ENCODE data around the gene HSD17B10.
A peak's percentile ranks its signal among the peaks of the same experiment; 100 is the strongest.
"Not testable (repeated sequence)": the region's sequence is repeated elsewhere in the genome, so short reads cannot be mapped to it uniquely, and the experiment has no call there.

HSD17B10 gene

GRCh38 chrX:53433651-53434639 lies at the start of gene HSD17B10:
HSD17B10 (minus strand) TSS chrX:53434370; CDS start chrX:53434345, 25 bp downstream.
- FAIRE-seq (peak; percentile 26), DNase-seq (ENCODE audit: insufficient read length, low spot score) (peak; percentile 62)

- DNase-seq (ENCODE audit: insufficient read length, low spot score) (no peak), FAIRE-seq (no peak)
Observed at GRCh38 chrX:53483416-53483815, 49.2 kb upstream of the HSD17B10 start.

- peak; percentile 43 for DNase-seq (ENCODE audit: insufficient read length, low spot score)
- no peak for FAIRE-seq
Observed at GRCh38 chrX:53481816-53482465, 47.8 kb upstream of the HSD17B10 start.

DNA sequence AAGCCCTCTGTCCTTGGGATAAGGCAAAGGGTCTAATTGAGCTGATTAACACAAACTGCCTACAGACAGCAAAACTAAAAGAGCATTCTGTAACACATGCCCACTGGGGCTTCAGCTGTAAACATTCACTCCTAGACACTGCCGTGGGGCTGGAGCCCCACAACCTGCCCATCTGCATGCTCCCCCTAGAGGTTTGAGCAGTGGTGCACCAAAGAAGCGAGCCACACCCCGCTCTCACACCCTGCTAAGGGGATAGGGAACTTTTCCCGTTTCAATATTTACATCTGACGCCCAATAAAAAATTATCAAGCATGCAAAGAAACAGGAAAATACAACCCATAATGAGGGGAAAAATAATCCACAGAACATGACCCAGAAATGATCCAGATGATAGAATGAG lies 46.9 kb upstream of the HSD17B10 start:
- DNase-seq (ENCODE audit: insufficient read length, low spot score): no peak

DNA sequence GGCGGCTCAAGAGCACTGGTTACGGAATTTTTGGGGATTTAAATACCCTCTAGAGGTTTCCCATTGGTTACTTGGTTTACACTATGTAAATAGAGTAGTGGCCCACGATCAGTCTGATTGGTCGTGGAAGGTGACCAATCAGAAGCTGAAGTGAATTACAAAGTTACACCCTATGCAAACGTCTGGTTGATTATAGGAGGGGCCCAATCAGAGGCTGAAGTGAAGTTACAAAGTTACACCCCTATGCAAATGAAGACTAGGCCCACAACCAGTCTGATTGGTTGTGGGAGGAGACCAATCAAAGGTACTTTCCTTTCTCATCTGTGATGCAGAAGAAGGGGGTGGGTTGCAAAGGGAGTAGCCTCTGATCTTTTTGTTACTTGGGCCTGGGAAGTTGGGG lies 45.1 kb upstream of the HSD17B10 start:
- FAIRE-seq (no peak), DNase-seq (ENCODE audit: insufficient read length, low spot score) (no peak)

More for the DNA sequence above, 46.9 kb upstream of the HSD17B10 start:
- no peak for FAIRE-seq

DNA sequence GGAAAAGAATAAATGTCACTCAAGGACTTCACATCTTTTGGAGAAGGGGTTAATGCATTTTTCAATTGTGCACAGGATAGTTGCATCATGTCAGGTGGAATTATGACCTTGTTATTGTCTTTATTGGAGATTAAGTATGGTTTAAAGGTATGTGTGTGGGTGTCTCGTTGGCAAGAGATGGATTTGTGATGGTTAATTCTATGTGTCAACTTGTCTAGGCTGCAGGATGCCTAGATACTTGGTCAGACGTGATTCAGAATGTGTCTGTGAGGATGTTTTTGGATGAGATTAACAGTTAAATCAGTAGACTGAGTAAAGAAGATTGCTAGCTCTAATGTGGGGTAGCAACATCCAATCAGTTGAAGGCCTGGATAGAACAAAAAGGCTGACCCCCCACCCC lies 42.2 kb upstream of the HSD17B10 start:
- DNase-seq (ENCODE audit: insufficient read length, low spot score) (no peak), FAIRE-seq (no peak)

GRCh38 chrX:53474707-53475106 lies 40.5 kb upstream of the HSD17B10 start:
- DNase-seq (ENCODE audit: insufficient read length, low spot score) (no peak), FAIRE-seq (no peak)

GRCh38 chrX:53471346-53471745 lies 37.2 kb upstream of the HSD17B10 start:
- FAIRE-seq (no peak), DNase-seq (ENCODE audit: insufficient read length, low spot score) (no peak)

DNA sequence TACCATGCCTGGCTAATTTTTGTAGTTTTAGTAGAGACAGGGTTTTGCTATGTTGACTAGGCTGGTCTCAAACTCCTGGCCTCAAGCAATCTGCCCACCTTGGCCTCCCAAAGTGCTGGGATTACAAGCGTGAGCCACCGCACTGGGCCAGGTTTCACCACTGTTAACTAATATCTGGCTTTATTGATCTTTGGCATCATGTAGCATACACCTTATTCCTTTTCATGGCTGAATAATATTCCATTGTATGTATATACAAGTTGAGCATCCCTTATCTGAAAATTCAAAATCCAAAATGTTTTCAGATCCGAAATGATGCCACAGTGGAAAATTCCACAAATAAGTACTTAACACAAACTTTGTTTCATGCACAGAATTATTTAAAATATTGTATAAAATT lies 34.5 kb upstream of the HSD17B10 start:
- not testable (repeated sequence) for FAIRE-seq; DNase-seq (ENCODE audit: insufficient read length, low spot score)

DNA sequence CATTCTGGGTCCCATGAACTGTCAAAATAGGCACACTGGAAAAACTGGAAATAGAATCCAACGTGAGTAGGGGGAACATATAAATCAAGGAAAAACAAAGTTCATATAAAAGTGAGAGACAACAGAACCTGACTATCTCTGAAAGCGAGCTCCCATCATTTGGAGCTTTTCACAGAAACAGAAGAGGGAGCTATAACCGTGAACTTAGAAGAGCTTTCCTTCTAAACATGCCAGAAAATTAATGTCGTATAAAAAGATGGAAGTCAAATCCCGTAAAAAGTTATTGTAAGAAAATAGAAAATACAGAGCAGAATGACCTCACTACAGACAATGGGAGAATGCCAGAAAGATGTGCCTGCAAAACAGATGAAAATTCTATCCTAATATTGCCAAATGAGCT lies 23.9 kb upstream of the HSD17B10 start:
- FAIRE-seq (no peak), DNase-seq (ENCODE audit: insufficient read length, low spot score) (no peak)

DNA sequence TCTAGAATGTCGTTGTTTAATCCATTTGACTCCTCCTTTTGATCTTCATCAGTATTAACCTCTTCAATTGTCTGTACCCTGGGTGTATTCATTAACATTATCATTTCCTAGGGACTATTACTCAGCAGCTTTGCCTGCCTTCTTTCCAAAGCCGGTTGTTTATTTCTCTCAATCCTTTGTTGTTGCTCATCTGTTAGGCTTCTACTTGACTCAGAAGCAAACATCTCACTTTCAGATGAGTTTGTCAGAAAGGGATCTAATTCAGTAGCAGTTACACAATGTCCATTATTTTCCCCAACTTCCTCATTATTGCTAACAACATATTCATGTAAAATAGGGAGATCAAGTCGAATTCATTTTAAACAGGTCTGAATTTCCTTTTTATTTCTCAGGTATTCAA lies 22.1 kb upstream of the HSD17B10 start:
- DNase-seq (ENCODE audit: insufficient read length, low spot score) (no peak), FAIRE-seq (no peak)

GRCh38 chrX:53452812-53453211 lies 18.6 kb upstream of the HSD17B10 start:
- FAIRE-seq: no peak

GRCh38 chrX:53449632-53450031 lies 15.5 kb upstream of the HSD17B10 start:
- FAIRE-seq (no peak), DNase-seq (ENCODE audit: insufficient read length, low spot score) (no peak)

More at GRCh38 chrX:53452812-53453211, 18.6 kb upstream of the HSD17B10 start:
- DNase-seq (ENCODE audit: insufficient read length, low spot score): no peak

- DNase-seq (ENCODE audit: insufficient read length, low spot score) (no peak), FAIRE-seq (no peak)
Observed at GRCh38 chrX:53447441-53447840, 13.3 kb upstream of the HSD17B10 start.

GRCh38 chrX:53445977-53446376 lies 11.8 kb upstream of the HSD17B10 start:
- FAIRE-seq (no peak), DNase-seq (ENCODE audit: insufficient read length, low spot score) (no peak)

- DNase-seq (ENCODE audit: insufficient read length, low spot score) (no peak), FAIRE-seq (no peak)
Observed at GRCh38 chrX:53442322-53442631, 8.1 kb upstream of the HSD17B10 start.

GRCh38 chrX:53441531-53442321 lies 7.6 kb upstream of the HSD17B10 start:
- no peak for FAIRE-seq
- DNase-seq (ENCODE audit: insufficient read length, low spot score): peak; percentile 67

DNA sequence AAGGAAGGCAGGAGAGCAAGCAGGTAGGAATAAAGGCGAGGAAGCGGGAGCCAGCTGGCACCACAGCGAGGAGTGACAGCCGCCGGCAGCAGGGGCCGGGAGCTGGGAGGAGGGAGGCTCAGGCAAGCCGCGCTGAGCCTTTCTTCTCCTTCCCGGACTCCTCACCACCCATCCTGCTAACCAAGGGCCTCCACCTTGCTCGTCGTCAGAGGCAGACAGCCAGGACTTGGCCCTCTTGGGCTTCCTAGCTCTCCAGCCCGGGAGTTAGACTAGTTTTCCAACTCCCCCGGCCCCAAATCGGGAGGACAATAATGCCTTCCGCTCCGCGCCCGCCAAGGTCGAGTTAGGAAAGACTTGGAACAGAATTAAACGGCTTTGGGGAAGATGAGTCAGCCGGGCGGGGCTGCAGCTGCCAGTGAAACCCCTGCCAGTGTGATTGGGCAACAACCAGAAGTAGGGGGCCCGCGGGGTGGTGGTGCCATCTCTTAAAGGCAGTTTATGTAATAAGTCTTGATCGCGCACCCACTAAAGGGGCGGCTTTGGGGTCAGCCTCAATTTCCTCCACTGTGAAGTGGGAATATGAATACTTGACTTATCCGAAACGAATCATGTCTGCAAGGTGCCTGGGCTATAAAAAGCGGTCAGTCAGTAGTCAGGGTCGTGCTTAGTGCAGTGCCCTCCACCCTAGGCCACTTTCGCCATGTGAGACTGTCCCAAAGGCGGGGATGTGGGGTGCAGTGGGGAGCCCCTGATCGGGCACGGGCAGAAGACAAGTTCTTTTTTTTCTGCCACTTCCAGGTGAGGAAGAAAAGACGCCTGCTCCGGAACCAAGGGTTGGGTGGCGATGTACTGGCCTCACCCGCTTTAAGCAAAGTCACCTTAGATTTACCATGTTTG lies 6.7 kb upstream of the HSD17B10 start:
- DNase-seq (ENCODE audit: insufficient read length, low spot score): no peak
- no peak for FAIRE-seq

DNA sequence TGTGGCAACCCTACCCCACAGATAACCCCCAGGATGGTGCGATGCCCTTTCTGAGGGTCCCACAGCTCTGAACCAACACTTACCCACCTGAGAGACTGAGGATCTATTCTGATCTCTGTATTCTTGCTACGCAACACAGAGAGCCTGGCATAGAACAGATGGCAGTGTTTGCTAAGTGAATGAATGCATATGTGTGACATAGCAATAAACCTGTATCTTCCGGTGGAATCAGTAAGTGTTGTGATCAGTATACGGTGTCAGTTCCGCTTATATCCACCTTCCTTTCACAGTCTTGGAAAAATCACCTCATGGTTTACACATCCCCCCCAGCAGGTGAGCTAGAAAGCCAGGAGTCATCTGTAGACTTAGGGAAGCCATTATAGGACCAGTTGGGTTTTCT lies 5.9 kb upstream of the HSD17B10 start:
- no peak for FAIRE-seq
- no peak for DNase-seq (ENCODE audit: insufficient read length, low spot score)

- DNase-seq (ENCODE audit: insufficient read length, low spot score) (no peak), FAIRE-seq (no peak)
Observed at GRCh38 chrX:53438832-53439230, 4.7 kb upstream of the HSD17B10 start.

Measured in HTR-8/SVneo (cell line).